ENCODE results near the gene ZNF583. TPM values are rescaled to one million over a fixed set of nuclear protein-coding genes. Genes with fewer than 3 reads are reported as not detected.

ZNF583 gene
- 1.7 to 2.6 TPM (median 2.5 TPM) in 5 replicates for total RNA-seq (2022; extraction: Qiagen RNA extraction; ENCODE audit: low read depth)

GRCh38 chr19:56403764-56404704, at the start of gene ZNF583:
ZNF583 (plus strand) TSS chr19:56404332; CDS start chr19:56407115, 2,783 bp downstream.

GRCh38 chr19:56393119-56394012, 10.8 kb upstream of the ZNF583 start, which contains the start of gene ZNF582:
ZNF582 (minus strand) TSS chr19:56393534; CDS start chr19:56391752, 1,782 bp downstream.

Other genes with a start within 250 kb of the ZNF583 start
- gene GALP, start 228.3 kb upstream of the ZNF583 start, total RNA-seq (2022; extraction: Qiagen RNA extraction; ENCODE audit: low read depth), result not detected in 5 replicates
- gene ZSCAN5B, start 206.5 kb upstream of the ZNF583 start, total RNA-seq (2022; extraction: Qiagen RNA extraction; ENCODE audit: low read depth), result 0.03 TPM in 1 of 5 replicates, not detected in the others
- gene ZSCAN5C, start 202.1 kb upstream of the ZNF583 start, total RNA-seq (2022; extraction: Qiagen RNA extraction; ENCODE audit: low read depth), result not detected in 5 replicates
- not detected in 5 replicates for gene EDDM13, start 131.6 kb upstream of the ZNF583 start, total RNA-seq (2022; extraction: Qiagen RNA extraction; ENCODE audit: low read depth)
- 7.7 to 12.8 TPM (median 9.2 TPM) in 5 replicates for gene ZSCAN5A, start 89.5 kb upstream of the ZNF583 start, total RNA-seq (2022; extraction: Qiagen RNA extraction; ENCODE audit: low read depth)
- gene ZNF582, start 10.8 kb upstream of the ZNF583 start, total RNA-seq (2022; extraction: Qiagen RNA extraction; ENCODE audit: low read depth), result 1.0 to 2.0 TPM (median 1.3 TPM) in 5 replicates
- not detected in 5 replicates for gene ZNF667, start 73.0 kb downstream of the ZNF583 start, total RNA-seq (2022; extraction: Qiagen RNA extraction; ENCODE audit: low read depth)
- gene ZNF471, start 103.5 kb downstream of the ZNF583 start, total RNA-seq (2022; extraction: Qiagen RNA extraction; ENCODE audit: low read depth), result 0.02 to 0.05 TPM (median 0.03 TPM) in 4 of 5 replicates, not detected in the other
- 2.8 to 4.4 TPM (median 3.5 TPM) in 5 replicates for gene ZFP28, start 134.6 kb downstream of the ZNF583 start, total RNA-seq (2022; extraction: Qiagen RNA extraction; ENCODE audit: low read depth)
- 1.4 to 1.8 TPM (median 1.6 TPM) in 5 replicates for gene ZNF470, start 163.1 kb downstream of the ZNF583 start, total RNA-seq (2022; extraction: Qiagen RNA extraction; ENCODE audit: low read depth)
- 8.3 to 12.5 TPM (median 10.9 TPM) in 5 replicates for gene ZNF71, start 191.0 kb downstream of the ZNF583 start, total RNA-seq (2022; extraction: Qiagen RNA extraction; ENCODE audit: low read depth)
- 0.05 TPM in 1 of 5 replicates, not detected in the others for gene SMIM17, start 238.8 kb downstream of the ZNF583 start, total RNA-seq (2022; extraction: Qiagen RNA extraction; ENCODE audit: low read depth)

All from A549 treated with CpdA at 1 μM for 4 hours (cell line).